Heart left ventricle (tissue), 13 donors: ENCODE data around the gene RANGAP1.

Experiments
- CTCF ChIP-seq, 12 donors: fragments of 200-600 bp; sonication (generic) in 4 of 12; IDR thresholded peaks; one replicate each; pipeline versions ENCODE4 v1.5.0 to v1.8.0; 2018 to 2022; ENCODE audit warnings: antibody characterized with exemption in 12 of 12, mild to moderate bottlenecking in 5 of 12
- POLR2A ChIP-seq, 2 donors: fragments of 450-650 bp; IDR thresholded peaks; one replicate each; pipeline ENCODE4 v1.6.1; 2017; ENCODE audit warnings: antibody characterized with exemption in 2 of 2, mild to moderate bottlenecking in 2 of 2, moderate library complexity in 2 of 2
- donor health status: ischemic (EF 13 %, LVEDD 7.1; RV severe dilation, severe dysfunction).
- donor health status: DM: no; HTN: yes; CAD: no.
- donor health status: DM: no; HTN: no; CAD: no.
- donor health status: ischemic (EF 25% LVEDD 6.9; RV normal size, moderate dysfunction).
- donor health status: ischemic (EF 25% LVEDD 5.7; RV mildly dilated, moderate dysfunction).
- donor health status: ischemic (EF 35%, LVEDD 5.7; RV mildly dilated, moderate dysfunction).
- donor health status: nonischemic (EF 11% LVEDD 7.7; RV severe dilation, severe dysfunction).
- donor health status: DM: yes; HTN: yes; CAD: no.
- donor health status: PGD.
- donor health status: ischemic (EF 29% LVEDD 5.4; RV normal size, mild dysfunction).
- donor health status: nonischemic (EF 23%, LVEDD 6.1; RV moderate dilation, normal function).

GRCh38 chr22:41217553-41218157 lies 68.3 kb downstream of the RANGAP1 start:
- TF ChIP-seq POLR2A (IDR thresholded peaks at IDR 0.05): peak in 1 of 2 donors; percentile 36
- TF ChIP-seq CTCF (IDR thresholded peaks at IDR 0.05): no peak
